GM12878 (cell line): Measurements from ENCODE around the gene CC2D2B. TPM values are rescaled to one million over a fixed set of nuclear protein-coding genes. Genes with fewer than 3 reads are reported as not detected.

Experiments used
- CHD2 ChIP-seq: IDR thresholded peaks from 2 replicates; pipeline ENCODE4 v1.6.1; 2011; ENCODE audit warnings: low read depth, low read length, improper control_type of control experiment, borderline replicate concordance
- EED ChIP-seq: sonication (generic); IDR thresholded peaks from 2 replicates; pipeline ENCODE4 v1.6.1; 2016; ENCODE audit warnings: antibody characterized with exemption, low read depth
- EP300 ChIP-seq, 2 experiments: fragments of 150-350 bp in 1 of 2; IDR thresholded peaks; 2 replicates each; pipeline ENCODE4 v1.6.1; 2011 to 2012; ENCODE audit warnings: low read depth in 2 of 2, low read length in 2 of 2, borderline replicate concordance in 1 of 2, improper control_type of control experiment in 1 of 2, inconsistent platforms in 1 of 2; ENCODE audit not compliant: control insufficient read depth in 1 of 2
- ESRRA ChIP-seq: IDR thresholded peaks from 2 replicates; pipeline ENCODE4 v1.6.1; 2012; ENCODE audit warnings: mild to moderate bottlenecking, low read length, improper control_type of control experiment
- FOS ChIP-seq: IDR thresholded peaks from 3 replicates; pipeline ENCODE4 v1.6.1; 2011; ENCODE audit warnings: borderline replicate concordance; ENCODE audit not compliant: insufficient read length; ENCODE audit errors: extremely low read depth
- GABPA ChIP-seq: IDR thresholded peaks from 2 replicates; pipeline ENCODE4 v1.6.1; 2014; ENCODE audit warnings: antibody characterized with exemption, low read depth, mild to moderate bottlenecking, inconsistent platforms
- IKZF1 ChIP-seq: fragments of 450-650 bp; conservative IDR thresholded peaks from 2 replicates; pipeline ENCODE4 v1.6.1; 2017; ENCODE audit warnings: antibody characterized with exemption, mild to moderate bottlenecking
- JUNB ChIP-seq: IDR thresholded peaks from 2 replicates; pipeline ENCODE4 v1.6.1; 2016; ENCODE audit warnings: antibody characterized with exemption, mild to moderate bottlenecking
- PAX5 ChIP-seq: IDR thresholded peaks from 2 replicates; pipeline ENCODE4 v1.6.1; 2011; ENCODE audit warnings: low read depth, low read length, borderline replicate concordance
- STAT1 ChIP-seq: fragments of 450-650 bp; conservative IDR thresholded peaks from 2 replicates; pipeline ENCODE4 v1.6.1; 2014; ENCODE audit warnings: antibody characterized with exemption, mild to moderate bottlenecking
- WRNIP1 ChIP-seq: IDR thresholded peaks from 2 replicates; pipeline ENCODE4 v1.6.1; 2011; ENCODE audit warnings: low read depth, low read length, improper control_type of control experiment, borderline replicate concordance
- ZNF217 ChIP-seq: fragments of 450-650 bp; IDR thresholded peaks from 2 replicates; pipeline ENCODE4 v1.6.1; 2017; ENCODE audit warnings: antibody characterized with exemption, mild to moderate bottlenecking
- polyA plus RNA-seq, 11 experiments: library from polyadenylated mRNA; depleted of rRNA in 4 of 11; unstranded in 6 of 11; stranded (reverse) in 5 of 11; fragments of >200 nt; fragmentation: Nextera tagmentation in 4 of 11; fragmentation: Illumina TruSeq in 1 of 11; extraction: Ambion mirVana in 4 of 11; extraction: Trizol in 1 of 11; gene quantifications; 1 replicate in 1 of 11; 2 replicates in 10 of 11; pipeline versions ENCODE4 v1.2.1 to v1.2.3, GENCODE V29; 2011 to 2016; ENCODE audit warnings: inconsistent platforms in 2 of 11, missing spikeins in 2 of 11, low read depth in 1 of 11
- total RNA-seq, 4 experiments: library from RNA; depleted of rRNA in 3 of 4; stranded (reverse); fragments of >200 nt in 3 of 4; fragmentation: Illumina TruSeq in 1 of 4; extraction: Trizol in 1 of 4; gene quantifications; 2 replicates each; pipeline versions ENCODE4 v1.2.1 to v1.2.3, GENCODE V29; 2013 to 2021
- TF ChIP-seq, protein P1 (sequence below): IDR thresholded peaks from 2 replicates; pipeline ENCODE4 v1.6.1; 2012; ENCODE audit warnings: improper control_type of control experiment, low read depth, low read length; ENCODE audit not compliant: insufficient replicate concordance
- TF ChIP-seq, protein P2 (sequence below): IDR thresholded peaks from 2 replicates; pipeline ENCODE4 v1.6.1; 2012; ENCODE audit warnings: low read depth, low read length, improper control_type of control experiment
- TF ChIP-seq, protein P3 (sequence below): IDR thresholded peaks from 2 replicates; pipeline ENCODE4 v1.6.1; 2011; ENCODE audit warnings: mild to moderate bottlenecking, low read depth, low read length, moderate library complexity; ENCODE audit not compliant: insufficient replicate concordance
- TF ChIP-seq, protein P4 (sequence below): fragments of 450-650 bp; IDR thresholded peaks from 2 replicates; pipeline ENCODE4 v1.6.1; 2016; ENCODE audit warnings: mild to moderate bottlenecking

The CC2D2B gene
- total and polyA plus RNA-seq, 10 of the 15 experiments (the other 5 are each of a cell fraction or from before 2014, with no cell fraction given) = 0.42 to 2.8 (median 0.78) TPM

DNA sequence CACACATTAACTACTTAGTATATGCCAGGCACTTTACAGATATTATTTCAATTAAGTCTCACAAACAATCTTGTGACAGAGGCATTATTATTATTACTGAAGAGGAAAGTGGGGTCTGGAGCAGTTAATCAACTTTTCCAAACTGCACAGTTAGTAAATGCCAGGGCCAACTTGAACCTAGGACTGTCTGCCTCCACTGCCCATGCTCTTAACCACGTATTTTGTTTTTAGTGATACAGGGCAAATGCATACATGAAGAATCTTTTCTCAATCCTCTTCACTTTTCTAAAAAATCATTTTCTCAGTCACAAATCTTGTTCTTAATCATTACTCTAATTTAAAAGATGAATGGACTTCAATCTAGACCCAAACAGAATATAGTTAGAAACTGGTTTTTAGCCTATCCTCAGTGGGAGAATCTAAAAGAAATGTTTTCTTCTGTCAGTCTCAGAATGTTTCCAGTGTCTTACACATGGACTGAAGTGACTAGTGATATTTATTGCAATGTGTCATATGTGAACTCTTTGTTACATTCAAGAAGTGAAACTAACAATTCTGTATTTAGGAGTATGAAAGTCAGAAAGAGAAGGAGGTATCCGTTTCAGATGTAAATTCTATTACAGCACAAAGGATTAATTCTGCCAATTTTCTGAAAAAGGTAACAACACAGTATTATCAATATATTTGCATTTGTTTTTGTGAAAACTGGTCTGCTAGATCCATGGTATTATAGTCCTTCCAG lies 80.1 kb downstream of the CC2D2B start (continued):
- TF ChIP-seq, protein P1, sequence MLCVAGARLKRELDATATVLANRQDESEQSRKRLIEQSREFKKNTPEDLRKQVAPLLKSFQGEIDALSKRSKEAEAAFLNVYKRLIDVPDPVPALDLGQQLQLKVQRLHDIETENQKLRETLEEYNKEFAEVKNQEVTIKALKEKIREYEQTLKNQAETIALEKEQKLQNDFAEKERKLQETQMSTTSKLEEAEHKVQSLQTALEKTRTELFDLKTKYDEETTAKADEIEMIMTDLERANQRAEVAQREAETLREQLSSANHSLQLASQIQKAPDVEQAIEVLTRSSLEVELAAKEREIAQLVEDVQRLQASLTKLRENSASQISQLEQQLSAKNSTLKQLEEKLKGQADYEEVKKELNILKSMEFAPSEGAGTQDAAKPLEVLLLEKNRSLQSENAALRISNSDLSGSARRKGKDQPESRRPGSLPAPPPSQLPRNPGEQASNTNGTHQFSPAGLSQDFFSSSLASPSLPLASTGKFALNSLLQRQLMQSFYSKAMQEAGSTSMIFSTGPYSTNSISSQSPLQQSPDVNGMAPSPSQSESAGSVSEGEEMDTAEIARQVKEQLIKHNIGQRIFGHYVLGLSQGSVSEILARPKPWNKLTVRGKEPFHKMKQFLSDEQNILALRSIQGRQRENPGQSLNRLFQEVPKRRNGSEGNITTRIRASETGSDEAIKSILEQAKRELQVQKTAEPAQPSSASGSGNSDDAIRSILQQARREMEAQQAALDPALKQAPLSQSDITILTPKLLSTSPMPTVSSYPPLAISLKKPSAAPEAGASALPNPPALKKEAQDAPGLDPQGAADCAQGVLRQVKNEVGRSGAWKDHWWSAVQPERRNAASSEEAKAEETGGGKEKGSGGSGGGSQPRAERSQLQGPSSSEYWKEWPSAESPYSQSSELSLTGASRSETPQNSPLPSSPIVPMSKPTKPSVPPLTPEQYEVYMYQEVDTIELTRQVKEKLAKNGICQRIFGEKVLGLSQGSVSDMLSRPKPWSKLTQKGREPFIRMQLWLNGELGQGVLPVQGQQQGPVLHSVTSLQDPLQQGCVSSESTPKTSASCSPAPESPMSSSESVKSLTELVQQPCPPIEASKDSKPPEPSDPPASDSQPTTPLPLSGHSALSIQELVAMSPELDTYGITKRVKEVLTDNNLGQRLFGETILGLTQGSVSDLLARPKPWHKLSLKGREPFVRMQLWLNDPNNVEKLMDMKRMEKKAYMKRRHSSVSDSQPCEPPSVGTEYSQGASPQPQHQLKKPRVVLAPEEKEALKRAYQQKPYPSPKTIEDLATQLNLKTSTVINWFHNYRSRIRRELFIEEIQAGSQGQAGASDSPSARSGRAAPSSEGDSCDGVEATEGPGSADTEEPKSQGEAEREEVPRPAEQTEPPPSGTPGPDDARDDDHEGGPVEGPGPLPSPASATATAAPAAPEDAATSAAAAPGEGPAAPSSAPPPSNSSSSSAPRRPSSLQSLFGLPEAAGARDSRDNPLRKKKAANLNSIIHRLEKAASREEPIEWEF = no peak
- TF ChIP-seq PAX5 (no peak), CHD2 (no peak), IKZF1 (no peak), GABPA (no peak), EP300 (IDR thresholded peaks at IDR 0.05; ENCODE audit: borderline replicate concordance in 1 of 2, control insufficient read depth in 1 of 2, low read depth in 2 of 2, low read length in 2 of 2) (peak in 1 of 2 experiments; percentile 51; a peak in 2 of 4 replicates), JUNB (peak; percentile 68), WRNIP1 (no peak), EED (no peak), ESRRA (no peak), STAT1 (no peak), ZNF217 (no peak; the same call in 1 of the 2 replicates), FOS (no peak)
- TF ChIP-seq, protein P2, sequence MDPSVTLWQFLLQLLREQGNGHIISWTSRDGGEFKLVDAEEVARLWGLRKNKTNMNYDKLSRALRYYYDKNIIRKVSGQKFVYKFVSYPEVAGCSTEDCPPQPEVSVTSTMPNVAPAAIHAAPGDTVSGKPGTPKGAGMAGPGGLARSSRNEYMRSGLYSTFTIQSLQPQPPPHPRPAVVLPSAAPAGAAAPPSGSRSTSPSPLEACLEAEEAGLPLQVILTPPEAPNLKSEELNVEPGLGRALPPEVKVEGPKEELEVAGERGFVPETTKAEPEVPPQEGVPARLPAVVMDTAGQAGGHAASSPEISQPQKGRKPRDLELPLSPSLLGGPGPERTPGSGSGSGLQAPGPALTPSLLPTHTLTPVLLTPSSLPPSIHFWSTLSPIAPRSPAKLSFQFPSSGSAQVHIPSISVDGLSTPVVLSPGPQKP = no peak
- TF ChIP-seq, protein P3, sequence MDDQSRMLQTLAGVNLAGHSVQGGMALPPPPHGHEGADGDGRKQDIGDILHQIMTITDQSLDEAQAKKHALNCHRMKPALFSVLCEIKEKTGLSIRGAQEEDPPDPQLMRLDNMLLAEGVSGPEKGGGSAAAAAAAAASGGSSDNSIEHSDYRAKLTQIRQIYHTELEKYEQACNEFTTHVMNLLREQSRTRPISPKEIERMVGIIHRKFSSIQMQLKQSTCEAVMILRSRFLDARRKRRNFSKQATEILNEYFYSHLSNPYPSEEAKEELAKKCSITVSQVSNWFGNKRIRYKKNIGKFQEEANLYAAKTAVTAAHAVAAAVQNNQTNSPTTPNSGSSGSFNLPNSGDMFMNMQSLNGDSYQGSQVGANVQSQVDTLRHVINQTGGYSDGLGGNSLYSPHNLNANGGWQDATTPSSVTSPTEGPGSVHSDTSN = no peak
- TF ChIP-seq, protein P4, sequence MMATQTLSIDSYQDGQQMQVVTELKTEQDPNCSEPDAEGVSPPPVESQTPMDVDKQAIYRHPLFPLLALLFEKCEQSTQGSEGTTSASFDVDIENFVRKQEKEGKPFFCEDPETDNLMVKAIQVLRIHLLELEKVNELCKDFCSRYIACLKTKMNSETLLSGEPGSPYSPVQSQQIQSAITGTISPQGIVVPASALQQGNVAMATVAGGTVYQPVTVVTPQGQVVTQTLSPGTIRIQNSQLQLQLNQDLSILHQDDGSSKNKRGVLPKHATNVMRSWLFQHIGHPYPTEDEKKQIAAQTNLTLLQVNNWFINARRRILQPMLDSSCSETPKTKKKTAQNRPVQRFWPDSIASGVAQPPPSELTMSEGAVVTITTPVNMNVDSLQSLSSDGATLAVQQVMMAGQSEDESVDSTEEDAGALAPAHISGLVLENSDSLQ = peak; percentile 69
